ENCODE data around the gene APBA2. TPM values are rescaled to one million over a fixed set of nuclear protein-coding genes. Genes with fewer than 3 reads are reported as not detected.

APBA2 gene
- total RNA-seq, 1 experiment from 2014 or later, result 0.31 TPM

DNA sequence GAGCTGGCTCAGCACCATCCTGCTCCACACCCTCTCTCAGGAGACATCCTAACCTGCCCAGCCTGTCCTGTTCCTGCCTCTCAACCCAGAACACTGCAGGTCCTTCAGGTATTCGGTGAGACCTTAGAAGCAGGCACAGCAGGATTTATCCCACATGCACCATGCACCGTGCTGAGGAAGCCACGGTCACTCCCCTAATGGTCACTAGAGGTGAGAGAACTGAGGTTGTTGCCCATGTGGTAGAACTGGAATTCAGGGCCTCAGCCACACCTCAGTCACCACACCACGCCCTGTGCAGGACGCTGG is 36.9 kb downstream of the APBA2 start:
- POLR2A ChIA-PET, result no interaction called here
- Histone ChIP-seq H3K4me1 (ENCODE audit: control insufficient read depth, insufficient read depth, low read length) (no peaks in the 10 kb centered on the region), H3K9me3 (ENCODE audit: control insufficient read depth, insufficient read depth, low read depth, low read length) (no peaks in the 10 kb centered on the region), H3K4me3 (ENCODE audit: low read depth in 2 of 2, low read length in 2 of 2) (no peak overlapping the region), H3K27me3 (ENCODE audit: control insufficient read depth, insufficient read depth, low read length) (peaks cover 6% of the 10 kb centered on the region; the same call in 1 of the 2 replicates), H3K27ac (ENCODE audit: low read length) (no peak overlapping the region), H3K36me3 (ENCODE audit: control insufficient read depth, insufficient read depth, low read length) (no peaks in the 10 kb centered on the region)
- TF ChIP-seq, protein P1, sequence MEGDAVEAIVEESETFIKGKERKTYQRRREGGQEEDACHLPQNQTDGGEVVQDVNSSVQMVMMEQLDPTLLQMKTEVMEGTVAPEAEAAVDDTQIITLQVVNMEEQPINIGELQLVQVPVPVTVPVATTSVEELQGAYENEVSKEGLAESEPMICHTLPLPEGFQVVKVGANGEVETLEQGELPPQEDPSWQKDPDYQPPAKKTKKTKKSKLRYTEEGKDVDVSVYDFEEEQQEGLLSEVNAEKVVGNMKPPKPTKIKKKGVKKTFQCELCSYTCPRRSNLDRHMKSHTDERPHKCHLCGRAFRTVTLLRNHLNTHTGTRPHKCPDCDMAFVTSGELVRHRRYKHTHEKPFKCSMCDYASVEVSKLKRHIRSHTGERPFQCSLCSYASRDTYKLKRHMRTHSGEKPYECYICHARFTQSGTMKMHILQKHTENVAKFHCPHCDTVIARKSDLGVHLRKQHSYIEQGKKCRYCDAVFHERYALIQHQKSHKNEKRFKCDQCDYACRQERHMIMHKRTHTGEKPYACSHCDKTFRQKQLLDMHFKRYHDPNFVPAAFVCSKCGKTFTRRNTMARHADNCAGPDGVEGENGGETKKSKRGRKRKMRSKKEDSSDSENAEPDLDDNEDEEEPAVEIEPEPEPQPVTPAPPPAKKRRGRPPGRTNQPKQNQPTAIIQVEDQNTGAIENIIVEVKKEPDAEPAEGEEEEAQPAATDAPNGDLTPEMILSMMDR (IDR thresholded peaks at IDR 0.05), result no peak
- TF ChIP-seq TCF7L2 (IDR thresholded peaks at IDR 0.05; ENCODE audit: low read depth, low read length) (no peak), SIN3A (IDR thresholded peaks at IDR 0.05; ENCODE audit: borderline replicate concordance, insufficient read depth, low read depth, low read length) (no peak), POLR2AphosphoS5 (IDR thresholded peaks at IDR 0.05; ENCODE audit: low read depth, low read length) (no peak)
- TF ChIP-seq, protein P2, sequence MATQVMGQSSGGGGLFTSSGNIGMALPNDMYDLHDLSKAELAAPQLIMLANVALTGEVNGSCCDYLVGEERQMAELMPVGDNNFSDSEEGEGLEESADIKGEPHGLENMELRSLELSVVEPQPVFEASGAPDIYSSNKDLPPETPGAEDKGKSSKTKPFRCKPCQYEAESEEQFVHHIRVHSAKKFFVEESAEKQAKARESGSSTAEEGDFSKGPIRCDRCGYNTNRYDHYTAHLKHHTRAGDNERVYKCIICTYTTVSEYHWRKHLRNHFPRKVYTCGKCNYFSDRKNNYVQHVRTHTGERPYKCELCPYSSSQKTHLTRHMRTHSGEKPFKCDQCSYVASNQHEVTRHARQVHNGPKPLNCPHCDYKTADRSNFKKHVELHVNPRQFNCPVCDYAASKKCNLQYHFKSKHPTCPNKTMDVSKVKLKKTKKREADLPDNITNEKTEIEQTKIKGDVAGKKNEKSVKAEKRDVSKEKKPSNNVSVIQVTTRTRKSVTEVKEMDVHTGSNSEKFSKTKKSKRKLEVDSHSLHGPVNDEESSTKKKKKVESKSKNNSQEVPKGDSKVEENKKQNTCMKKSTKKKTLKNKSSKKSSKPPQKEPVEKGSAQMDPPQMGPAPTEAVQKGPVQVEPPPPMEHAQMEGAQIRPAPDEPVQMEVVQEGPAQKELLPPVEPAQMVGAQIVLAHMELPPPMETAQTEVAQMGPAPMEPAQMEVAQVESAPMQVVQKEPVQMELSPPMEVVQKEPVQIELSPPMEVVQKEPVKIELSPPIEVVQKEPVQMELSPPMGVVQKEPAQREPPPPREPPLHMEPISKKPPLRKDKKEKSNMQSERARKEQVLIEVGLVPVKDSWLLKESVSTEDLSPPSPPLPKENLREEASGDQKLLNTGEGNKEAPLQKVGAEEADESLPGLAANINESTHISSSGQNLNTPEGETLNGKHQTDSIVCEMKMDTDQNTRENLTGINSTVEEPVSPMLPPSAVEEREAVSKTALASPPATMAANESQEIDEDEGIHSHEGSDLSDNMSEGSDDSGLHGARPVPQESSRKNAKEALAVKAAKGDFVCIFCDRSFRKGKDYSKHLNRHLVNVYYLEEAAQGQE (IDR thresholded peaks at IDR 0.05; ENCODE audit: insufficient read depth in 1 of 2, low read depth in 2 of 2, low read length in 1 of 2), result no peak
- DNase-seq (ENCODE audit: low read depth, low spot score), result no peak
- ATAC-seq, result peak; percentile 57; the same call in 1 of the 2 replicates
- BruUV-seq (replicated peaks), result no TSS peak
- CTCF ChIA-PET, result no interaction called here
- intact Hi-C loops (cut with micrococcal nuclease; ENCODE audit: unreplicated experiment) (no loop called here), in situ Hi-C loops (cut with HindIII; ENCODE audit: low pct_unique_long_range_greater_than_20kb, low sequenced_read_pairs) (no loop called here)

DNA sequence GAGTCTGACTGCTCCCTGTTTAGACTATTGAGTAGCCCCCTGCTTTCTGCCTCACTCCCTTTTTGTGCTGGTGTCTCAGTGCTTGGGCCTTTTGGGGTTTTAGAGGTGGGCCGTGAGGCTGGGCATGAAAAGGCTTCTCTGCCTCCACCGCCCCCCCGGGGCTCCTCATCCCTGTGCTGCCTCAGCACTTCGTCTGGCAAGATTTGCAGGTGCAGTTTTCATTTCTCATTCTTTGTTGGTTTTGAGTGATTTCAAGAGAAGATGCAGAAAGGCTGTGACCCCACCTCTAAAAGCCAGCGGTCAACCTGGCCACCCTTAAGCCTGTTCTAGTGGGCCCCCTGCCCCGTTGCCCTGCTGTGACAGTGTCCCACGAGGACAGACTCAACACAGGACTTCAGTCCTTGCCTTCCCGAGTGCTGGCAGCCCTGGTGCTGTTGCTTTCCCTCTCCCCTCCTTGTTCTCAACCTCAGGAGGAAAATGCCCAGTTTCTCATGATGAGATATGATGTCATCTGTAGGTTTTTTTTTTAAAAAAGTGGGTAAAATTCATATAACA is 38.0 kb downstream of the APBA2 start:
- no peak overlapping the region for H3K4me3 ChIP-seq (ENCODE audit: low read depth in 2 of 2, low read length in 2 of 2)
- in situ Hi-C loops (cut with HindIII; ENCODE audit: low pct_unique_long_range_greater_than_20kb, low sequenced_read_pairs), result no loop called here
- no peak for TF ChIP-seq POLR2AphosphoS5 (IDR thresholded peaks at IDR 0.05; ENCODE audit: low read depth, low read length)
- CTCF ChIA-PET, result no interaction called here
- no peaks in the 10 kb centered on the region for H3K4me1 ChIP-seq (ENCODE audit: control insufficient read depth, insufficient read depth, low read length)
- H3K36me3 ChIP-seq (ENCODE audit: control insufficient read depth, insufficient read depth, low read length), result no peaks in the 10 kb centered on the region
- POLR2A ChIA-PET, result no interaction called here
- H3K27ac ChIP-seq (ENCODE audit: low read length), result no peak overlapping the region
- peaks cover 6% of the 10 kb centered on the region; the same call in 1 of the 2 replicates for H3K27me3 ChIP-seq (ENCODE audit: control insufficient read depth, insufficient read depth, low read length)
- no peak for ATAC-seq
- intact Hi-C loops (cut with micrococcal nuclease; ENCODE audit: unreplicated experiment), result no loop called here
- H3K9me3 ChIP-seq (ENCODE audit: control insufficient read depth, insufficient read depth, low read depth, low read length), result no peaks in the 10 kb centered on the region
- no peak for DNase-seq (ENCODE audit: low read depth, low spot score)
- no TSS peak for BruUV-seq (replicated peaks)

GRCh38 chr15:28927043-28927442 is 41.3 kb downstream of the APBA2 start:
- BruUV-seq (replicated peaks), result no TSS peak
- TF ChIP-seq POLR2AphosphoS5 (IDR thresholded peaks at IDR 0.05; ENCODE audit: low read depth, low read length) (no peak), SIN3A (IDR thresholded peaks at IDR 0.05; ENCODE audit: borderline replicate concordance, insufficient read depth, low read depth, low read length) (no peak), TCF7L2 (IDR thresholded peaks at IDR 0.05; ENCODE audit: low read depth, low read length) (no peak)
- TF ChIP-seq, protein P1 (IDR thresholded peaks at IDR 0.05), result no peak
- TF ChIP-seq, protein P2 (IDR thresholded peaks at IDR 0.05; ENCODE audit: insufficient read depth in 1 of 2, low read depth in 2 of 2, low read length in 1 of 2), result no peak
- no peak for ATAC-seq

More at GRCh38 chr15:28927043-28927442, 41.3 kb downstream of the APBA2 start:
- ChIA-PET CTCF (no interaction called here), POLR2A (no interaction called here)
- Histone ChIP-seq H3K4me1 (ENCODE audit: control insufficient read depth, insufficient read depth, low read length) (no peaks in the 10 kb centered on the region), H3K9me3 (ENCODE audit: control insufficient read depth, insufficient read depth, low read depth, low read length) (no peaks in the 10 kb centered on the region), H3K27ac (ENCODE audit: low read length) (no peak overlapping the region), H3K36me3 (ENCODE audit: control insufficient read depth, insufficient read depth, low read length) (no peaks in the 10 kb centered on the region), H3K27me3 (ENCODE audit: control insufficient read depth, insufficient read depth, low read length) (peaks cover 6% of the 10 kb centered on the region; the same call in 1 of the 2 replicates), H3K4me3 (ENCODE audit: low read depth in 2 of 2, low read length in 2 of 2) (no peak overlapping the region)
- DNase-seq (ENCODE audit: low read depth, low spot score), result no peak
- intact Hi-C loops (cut with micrococcal nuclease; ENCODE audit: unreplicated experiment) (no loop called here), in situ Hi-C loops (cut with HindIII; ENCODE audit: low pct_unique_long_range_greater_than_20kb, low sequenced_read_pairs) (no loop called here)
